ENCODE measurements around the gene ABHD17A.

Gene ABHD17A

GRCh38 chr19:1853295-1854038 lies 31.8 kb downstream of the ABHD17A start:
- DNase-seq (ENCODE audit: low read depth) = peak; percentile 77

- DNase-seq (ENCODE audit: low read depth) = no peak
Observed at GRCh38 chr19:1852581-1853128, 32.6 kb downstream of the ABHD17A start.

DNA sequence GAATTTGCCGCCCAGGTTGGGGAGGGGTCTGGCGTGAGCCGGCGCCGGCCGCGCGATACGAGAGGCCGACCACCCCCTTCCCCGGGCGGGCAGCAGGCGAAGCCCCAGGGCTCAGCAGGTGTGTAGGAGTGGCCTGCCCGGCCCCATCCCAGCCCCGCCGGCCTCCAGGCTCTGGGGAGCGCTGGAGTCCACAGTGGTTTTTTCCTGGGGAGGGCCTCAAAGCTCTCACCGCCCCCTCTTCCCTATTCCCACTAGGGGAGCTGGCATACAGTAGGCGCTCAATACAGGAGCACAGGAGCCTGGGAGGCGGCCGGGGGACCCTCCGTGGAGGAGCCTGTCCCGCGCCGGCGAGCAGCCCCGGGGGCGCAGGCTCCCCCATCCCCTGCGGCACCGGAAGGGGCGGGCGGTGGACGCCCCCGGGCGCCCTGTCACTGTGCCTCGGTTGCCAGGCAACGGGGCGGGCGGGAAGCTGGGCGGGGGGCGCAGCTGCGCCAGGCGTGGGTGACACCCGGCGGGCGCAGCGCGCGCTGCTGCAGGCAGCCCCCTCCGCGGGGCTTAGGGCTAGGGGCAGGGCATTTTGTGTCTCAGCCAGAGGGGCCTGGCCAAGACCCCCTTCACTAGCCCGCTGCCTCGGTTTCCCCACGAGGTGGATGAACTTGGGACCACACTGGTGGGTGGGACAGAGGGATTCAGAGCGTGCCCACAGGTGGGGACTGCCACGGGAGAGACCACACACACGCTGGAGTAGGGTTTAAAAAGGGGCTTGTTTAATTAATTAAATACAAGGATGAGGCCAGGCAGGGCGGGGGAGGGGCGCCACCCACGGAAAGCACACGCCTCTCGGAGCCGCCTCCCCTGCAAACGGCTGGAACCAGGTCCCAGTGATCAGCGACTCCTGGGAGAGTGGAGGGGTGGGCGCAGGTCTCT lies 33.4 kb downstream of the ABHD17A start:
- DNase-seq (ENCODE audit: low read depth) = no peak

GRCh38 chr19:1850809-1851653 lies 34.3 kb downstream of the ABHD17A start:
- no peak for DNase-seq (ENCODE audit: low read depth)

DNA sequence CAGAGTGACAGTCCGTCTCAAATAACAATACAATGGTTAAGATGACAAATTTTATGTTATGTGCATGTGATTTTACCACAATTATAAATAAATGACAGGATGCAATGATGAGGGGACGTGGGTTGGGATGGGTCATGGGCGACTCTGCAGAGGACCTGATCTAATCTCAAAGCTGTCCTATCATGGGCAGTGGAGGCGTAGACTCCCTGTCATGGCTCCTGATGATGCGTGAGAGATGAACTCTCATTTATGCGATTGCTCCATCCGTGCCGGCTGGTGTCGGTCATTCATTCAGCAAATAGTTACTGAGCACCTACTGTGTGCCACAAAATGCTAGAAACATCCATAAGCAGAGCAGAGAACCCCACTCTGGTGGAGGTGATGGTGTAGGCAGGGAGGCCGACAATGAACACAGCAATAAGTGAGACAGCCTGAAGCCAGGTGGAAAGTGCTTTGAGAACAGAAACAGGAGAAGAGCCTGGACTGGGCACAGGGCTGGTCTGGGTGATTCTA lies 35.4 kb downstream of the ABHD17A start:
- DNase-seq (ENCODE audit: low read depth) = no peak

DNA sequence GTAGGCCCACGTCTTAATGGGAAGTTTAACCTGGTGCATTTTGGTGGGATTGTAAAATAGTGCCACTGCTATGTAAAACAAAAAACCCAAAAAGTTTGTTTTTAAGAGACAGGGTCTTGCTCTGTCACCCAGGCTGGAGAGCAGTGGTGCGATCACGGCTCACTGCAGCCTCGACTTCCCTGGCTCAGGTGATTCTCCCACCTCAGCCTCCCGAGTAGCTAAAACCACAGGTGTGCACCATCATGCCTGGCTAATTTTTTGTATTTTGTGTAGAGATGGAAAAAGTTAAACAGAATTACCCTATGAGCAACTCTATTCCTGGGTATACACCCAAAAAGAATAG lies 36.2 kb downstream of the ABHD17A start:
- DNase-seq (ENCODE audit: low read depth) = no peak

DNA sequence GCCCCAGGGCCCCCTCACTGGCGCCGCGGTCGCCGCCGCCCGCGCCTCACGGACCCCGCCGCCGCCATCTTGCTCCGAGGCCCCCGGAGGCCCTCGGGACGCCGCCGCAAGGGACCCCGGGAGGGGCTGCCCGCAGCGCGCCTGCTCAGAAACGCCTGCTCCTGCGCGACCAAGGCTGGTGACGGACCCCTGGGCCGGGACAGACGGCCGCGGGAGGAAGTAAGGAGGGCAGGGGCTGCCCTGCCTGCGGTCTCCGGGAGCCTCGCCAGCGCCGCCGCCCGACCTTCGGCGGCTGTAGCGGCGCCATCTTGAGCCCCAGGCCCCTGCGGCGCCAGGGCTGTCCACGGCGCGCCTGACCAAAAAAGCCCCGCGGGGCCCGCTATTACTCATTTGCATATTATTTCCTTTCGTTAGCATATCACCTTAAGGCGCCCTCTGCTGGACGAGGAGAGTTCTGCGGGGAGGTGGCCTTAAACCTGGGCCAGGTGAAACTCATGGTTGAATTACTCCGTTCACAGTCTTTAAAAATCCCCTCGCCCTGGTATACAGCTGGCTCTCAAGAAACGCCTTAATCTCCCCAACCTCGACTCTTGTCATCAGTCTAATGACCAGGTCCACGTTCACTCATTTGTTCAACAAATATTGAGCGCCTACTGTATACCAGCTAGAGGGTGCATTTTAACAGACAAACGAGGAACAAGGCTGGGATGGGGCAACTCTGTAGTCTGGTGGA lies 36.7 kb downstream of the ABHD17A start, which contains the start of gene REXO1:
Gene REXO1 (minus strand): TSS at position 85 of the 733 bp plus-strand sequence. CDS start 125 bp downstream, outside the sequence.
- DNase-seq (ENCODE audit: low read depth) = peak; percentile 91

DNA sequence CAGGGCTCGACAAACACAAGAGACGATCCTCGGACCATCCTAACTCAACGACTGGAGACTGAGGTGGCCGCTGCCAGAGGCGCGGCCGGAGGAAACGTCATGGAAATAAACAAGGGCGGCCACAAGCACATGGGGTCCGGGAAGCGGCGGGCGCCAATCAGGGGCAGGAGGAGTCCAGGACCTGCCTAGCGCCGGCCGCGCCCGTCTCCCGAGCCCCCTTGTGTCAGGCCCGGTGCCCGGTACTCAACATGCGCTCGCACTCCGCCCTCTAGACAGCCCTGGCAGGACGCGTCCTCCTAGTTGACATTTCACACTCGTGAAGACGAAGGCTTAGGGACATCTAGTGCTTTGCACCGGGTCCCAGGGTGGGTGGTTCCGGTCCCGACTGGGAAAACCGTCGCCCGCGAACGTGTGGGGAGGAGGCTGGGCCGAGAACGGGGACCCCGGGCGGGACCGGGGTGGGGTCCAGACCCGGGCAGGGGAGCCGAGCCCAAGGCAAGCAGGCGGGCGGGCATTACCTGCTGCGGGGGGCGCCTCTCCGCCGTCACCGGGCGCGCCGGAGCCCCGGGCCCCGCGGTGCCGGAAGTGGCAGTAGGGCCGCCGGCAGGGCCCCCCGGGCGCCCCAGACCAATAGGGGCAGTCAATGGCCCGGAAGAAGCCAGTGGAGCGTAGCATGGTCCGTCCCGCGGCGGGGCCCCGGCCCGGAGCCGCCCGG lies 37.5 kb downstream of the ABHD17A start:
- DNase-seq (ENCODE audit: low read depth) = peak; percentile 62

DNA sequence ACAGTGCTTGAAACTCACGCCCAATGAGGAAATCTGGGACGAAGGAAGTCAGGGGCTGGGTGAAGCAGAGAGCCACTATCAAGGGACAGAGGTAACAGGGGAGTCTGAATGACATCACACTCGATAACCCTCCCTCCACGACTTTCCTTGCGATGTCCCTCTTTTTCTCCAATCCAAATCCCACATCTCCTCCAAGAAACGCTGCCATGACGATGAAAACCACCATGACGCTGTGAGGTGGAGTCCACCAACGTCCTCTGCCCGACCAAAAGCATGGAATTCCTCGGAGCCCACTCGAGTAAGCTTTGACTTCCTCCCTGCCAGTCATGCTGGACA lies 38.0 kb downstream of the ABHD17A start:
- DNase-seq (ENCODE audit: low read depth) = no peak

DNA sequence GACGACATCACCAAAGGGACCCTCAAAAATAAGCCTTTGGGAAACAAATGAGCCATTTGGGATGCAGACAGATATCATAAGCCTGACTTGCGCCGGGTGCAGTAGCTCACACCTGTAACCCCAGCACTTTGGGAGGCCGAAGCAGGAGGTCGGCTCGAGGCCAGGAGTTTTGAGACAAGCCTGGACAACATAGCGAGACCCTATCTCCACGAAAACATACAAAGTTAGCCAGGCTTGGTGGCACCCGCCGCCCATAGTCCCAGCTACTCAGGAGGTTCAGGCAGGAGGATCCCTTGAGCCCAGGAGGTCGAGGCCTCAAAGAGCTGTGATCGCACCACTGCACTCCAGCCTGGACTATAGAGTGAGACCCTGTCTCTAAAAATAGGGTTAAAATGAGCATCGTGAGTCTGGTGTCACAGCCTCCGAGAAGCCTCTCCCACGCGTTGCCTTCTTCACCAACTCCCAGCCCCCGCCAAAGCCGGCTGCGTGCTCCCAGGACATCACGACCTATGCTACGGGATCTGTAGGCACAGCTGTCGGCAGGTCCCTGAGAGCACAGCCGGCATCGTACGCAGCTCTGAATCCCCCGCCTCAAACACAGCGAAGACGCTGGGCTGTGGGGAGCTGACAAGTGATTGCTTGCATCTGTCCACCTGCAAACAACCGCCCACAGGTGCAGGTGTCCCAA lies 38.6 kb downstream of the ABHD17A start:
- no peak for DNase-seq (ENCODE audit: low read depth)

DNA sequence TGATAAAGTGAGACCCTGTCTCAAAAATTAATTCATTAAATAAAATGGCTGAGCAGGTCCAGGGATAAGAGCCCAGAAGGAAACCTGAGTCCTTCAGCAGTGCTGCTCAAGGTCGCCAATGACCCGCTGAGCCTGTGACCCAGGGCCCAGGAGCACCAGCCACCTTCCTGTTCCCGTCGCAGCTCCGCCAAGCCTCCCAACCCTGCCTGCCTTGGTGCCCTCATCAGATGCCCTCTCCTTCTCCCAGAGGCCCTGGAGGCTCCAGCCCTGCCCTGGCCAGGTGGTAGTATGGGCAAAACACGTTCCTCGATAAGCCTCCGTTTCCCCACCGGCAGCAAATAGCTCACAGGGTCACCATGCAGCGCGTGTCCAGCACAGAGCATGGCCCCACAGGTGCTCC lies 39.7 kb downstream of the ABHD17A start:
- DNase-seq (ENCODE audit: low read depth) = no peak

- no peak for DNase-seq (ENCODE audit: low read depth)
Observed at GRCh38 chr19:1845125-1845515, 40.2 kb downstream of the ABHD17A start.

DNA sequence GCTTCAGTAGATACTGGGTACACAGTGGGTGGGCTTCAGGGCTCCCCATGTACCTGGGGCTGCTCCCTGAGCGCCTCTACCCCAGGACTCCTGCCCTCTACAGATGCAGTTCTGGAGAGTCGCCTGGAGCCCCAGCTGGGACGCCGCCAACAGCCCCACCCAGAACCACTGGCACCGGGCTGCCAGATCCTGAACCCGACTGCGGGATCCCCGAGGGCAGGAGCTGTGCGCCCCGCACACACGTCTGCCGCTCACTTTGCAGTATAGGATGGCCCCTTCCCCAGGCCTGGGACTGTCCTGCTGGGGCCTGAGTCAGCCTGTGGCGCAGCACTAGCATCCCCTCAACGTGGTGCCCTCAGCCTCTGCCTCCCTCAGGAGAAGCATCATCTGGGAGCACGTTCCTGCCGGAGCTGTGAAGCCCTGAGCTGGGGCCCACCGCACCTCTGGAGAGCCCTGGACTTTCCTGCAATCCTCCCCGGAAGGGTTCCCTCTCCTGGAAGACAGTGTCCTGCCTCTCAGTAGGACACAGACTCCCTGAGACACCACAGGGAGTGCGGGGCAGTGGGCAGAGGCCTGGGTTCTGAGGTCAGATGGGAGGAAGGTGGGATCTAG lies 40.7 kb downstream of the ABHD17A start:
- DNase-seq (ENCODE audit: low read depth) = no peak

DNA sequence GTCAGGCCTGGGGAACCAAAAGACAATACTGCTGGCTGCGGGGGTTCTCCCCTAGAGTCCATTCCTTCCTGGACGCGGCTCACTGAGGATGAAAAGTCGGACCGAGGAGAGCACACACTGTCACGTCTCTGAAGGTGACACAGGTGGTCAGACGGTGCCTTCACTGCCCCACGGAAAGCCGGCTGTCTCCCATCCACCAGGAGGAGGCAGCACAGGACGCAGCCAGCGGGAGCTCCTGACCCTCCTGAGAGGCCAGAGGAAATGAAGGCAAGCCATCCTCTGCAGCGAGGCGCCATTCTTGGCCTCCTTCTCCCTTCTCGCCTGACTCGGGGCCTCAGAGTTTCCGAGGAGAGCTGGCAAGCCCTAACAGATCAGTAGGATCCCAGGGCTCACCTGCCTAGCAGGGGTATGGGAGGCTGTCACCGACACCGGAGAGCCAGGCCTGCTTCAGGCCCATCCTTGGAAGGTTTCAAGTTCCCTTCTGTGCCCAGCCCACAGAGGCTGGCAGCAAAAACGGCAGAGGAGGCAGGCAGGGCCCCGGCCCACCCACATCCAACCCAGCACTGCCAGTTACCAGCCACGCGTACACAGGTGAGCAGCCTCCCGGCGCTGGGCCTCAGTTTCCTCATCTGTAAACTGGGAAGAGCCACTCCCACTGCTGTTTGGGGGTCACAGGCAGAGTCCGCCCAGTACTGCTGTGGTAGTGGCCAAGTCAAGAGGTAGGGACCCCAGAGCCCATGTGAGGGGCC lies 41.5 kb downstream of the ABHD17A start:
- DNase-seq (ENCODE audit: low read depth) = no peak

GRCh38 chr19:1843116-1843515 lies 42.2 kb downstream of the ABHD17A start:
- DNase-seq (ENCODE audit: low read depth) = no peak

GRCh38 chr19:1841209-1841924 lies 43.9 kb downstream of the ABHD17A start:
- DNase-seq (ENCODE audit: low read depth) = no peak

- no peak for DNase-seq (ENCODE audit: low read depth)
Observed at GRCh38 chr19:1840541-1841115, 44.7 kb downstream of the ABHD17A start.
